Lower leg skin (tissue), 4 donors: ENCODE results near the gene TMEM196. TPM values are rescaled to one million over a fixed set of nuclear protein-coding genes. Genes with fewer than 3 reads are reported as not detected.

Experiments
- DNase-seq, 2 donors: peaks; one replicate each; pipeline ENCODE4 v3.0.0-alpha.2; 2019; ENCODE audit warnings: low spot score in 2 of 2
- H3K4me3 ChIP-seq: fragments of 200-600 bp; sonication (generic); 2 replicates; pipeline ENCODE4 v1.5.1; 2017; ENCODE audit warnings: mild to moderate bottlenecking, low read depth; ENCODE audit not compliant: poor library complexity, severe bottlenecking
- CTCF ChIP-seq, 3 donors: fragments of 450-650 bp; IDR thresholded peaks; one replicate each; pipeline ENCODE4 v1.5.1; 2016; ENCODE audit warnings: antibody characterized with exemption in 3 of 3, mild to moderate bottlenecking in 3 of 3, moderate library complexity in 2 of 3
- POLR2A ChIP-seq, 2 donors: fragments of 450-650 bp; IDR thresholded peaks; one replicate each; pipeline ENCODE4 v1.6.1; 2016 to 2017; ENCODE audit warnings: antibody characterized with exemption in 2 of 2, mild to moderate bottlenecking in 1 of 2, moderate library complexity in 1 of 2
- WGBS, 2 donors: methylation state at CpG; one replicate each; pipeline ENCODE4 v1.1.5; 2018; 5-methylcytosine and 5-hydroxymethylcytosine counted together
- intact Hi-C: fragments of 100-400 bp; cut with DNase I; formaldehyde crosslinking; loops from one replicate; pipeline ENCODE4 v1.15.0; 2023; ENCODE audit warnings: low total_unique reads
- total RNA-seq, 4 donors: library from RNA; depleted of rRNA; stranded (reverse); fragments of >200 nt; gene quantifications; one replicate each; pipeline ENCODE4 v1.1.0, GENCODE V29; 2016

The TMEM196 gene
- total RNA-seq: not detected

- DNase-seq: no peak
- TF ChIP-seq POLR2A (IDR thresholded peaks at IDR 0.05) (no peak), CTCF (IDR thresholded peaks at IDR 0.05) (no peak)
- 4% methylated on average over 49 of the region's 49 CpGs for WGBS, 2 donors
- no peak within 1 kb of the TSS for H3K4me3 ChIP-seq
- intact Hi-C loops: no loop called here
Observed at GRCh38 chr7:19772841-19773760, at the start of gene TMEM196. TMEM196 (minus strand) TSS chr7:19773617; CDS start chr7:19772696, 921 bp downstream.

DNA sequence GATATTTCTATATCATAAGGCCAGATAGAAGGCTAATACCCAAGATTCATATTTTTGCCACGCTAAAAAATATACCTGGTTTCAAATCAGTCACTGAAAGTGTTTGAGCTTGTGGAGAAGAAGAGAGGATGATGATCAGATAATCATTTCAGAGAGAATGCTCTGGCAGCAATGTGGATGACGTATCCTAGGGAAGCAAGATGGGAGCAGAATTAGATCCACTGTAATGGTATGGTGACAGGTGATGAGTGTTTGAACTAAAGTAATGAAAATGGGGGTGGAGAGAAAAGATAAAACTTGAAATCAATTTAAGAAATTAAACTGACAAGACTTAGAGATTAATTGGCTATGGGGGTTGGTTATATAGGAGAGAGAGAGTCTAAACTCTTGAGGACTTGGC, 42.7 kb upstream of the TMEM196 start:
- 67 to 74% methylated on average over 2 of the region's 2 CpGs for WGBS, 2 donors
- H3K4me3 ChIP-seq: no peak overlapping the region
- TF ChIP-seq CTCF (IDR thresholded peaks at IDR 0.05) (no peak), POLR2A (IDR thresholded peaks at IDR 0.05) (no peak)
- no peak for DNase-seq
- intact Hi-C loops: no loop called here

- intact Hi-C loops: no loop called here
- TF ChIP-seq CTCF (IDR thresholded peaks at IDR 0.05) (no peak), POLR2A (IDR thresholded peaks at IDR 0.05) (no peak)
- no peak for DNase-seq
- 32 to 44% methylated on average over 2 of the region's 2 CpGs for WGBS, 2 donors
- no peak overlapping the region for H3K4me3 ChIP-seq
Observed at GRCh38 chr7:19815546-19815945, 42.1 kb upstream of the TMEM196 start.

DNA sequence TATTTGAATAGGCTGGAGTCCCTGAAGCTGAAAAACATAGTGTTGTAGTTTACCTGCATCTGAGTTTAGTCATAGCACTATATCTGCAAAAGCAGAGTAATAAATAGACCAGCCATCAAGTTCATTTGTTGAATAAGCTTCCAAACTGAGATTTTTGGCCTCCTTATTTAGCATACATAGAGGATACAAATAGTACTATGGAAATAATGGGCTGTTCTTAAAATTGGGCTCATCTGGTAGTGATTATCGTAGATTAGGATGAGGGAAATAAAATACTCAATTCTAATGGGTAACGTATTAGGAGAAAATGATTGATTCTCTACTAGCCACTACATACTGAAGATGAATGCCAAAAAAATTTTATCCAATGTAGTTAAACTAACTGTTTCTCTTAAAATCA, 41.4 kb upstream of the TMEM196 start:
- DNase-seq: no peak
- TF ChIP-seq POLR2A (IDR thresholded peaks at IDR 0.05) (no peak), CTCF (IDR thresholded peaks at IDR 0.05) (no peak)
- H3K4me3 ChIP-seq: no peak overlapping the region
- WGBS, 2 donors: 67 to 77% methylated on average over 2 of the region's 2 CpGs
- intact Hi-C loops: no loop called here

GRCh38 chr7:19811386-19811785, 38.0 kb upstream of the TMEM196 start:
- intact Hi-C loops: no loop called here
- no peak for DNase-seq
- WGBS, 2 donors: 47 to 53% methylated on average over 1 of the region's 1 CpG
- no peak for TF ChIP-seq POLR2A (IDR thresholded peaks at IDR 0.05)
- no peak for TF ChIP-seq CTCF (IDR thresholded peaks at IDR 0.05)
- H3K4me3 ChIP-seq: no peak overlapping the region
